ENCODE results near the gene DLGAP4.
A peak's percentile ranks its signal among the peaks of the same experiment; 100 is the strongest.
"Not testable (repeated sequence)": the region's sequence is repeated elsewhere in the genome, so short reads cannot be mapped to it uniquely, and the experiment has no call there.

The DLGAP4 gene

GRCh38 chr20:36543184-36544133 lies 237.3 kb downstream of the DLGAP4 start:
- peak; percentile 60 for DNase-seq

DNA sequence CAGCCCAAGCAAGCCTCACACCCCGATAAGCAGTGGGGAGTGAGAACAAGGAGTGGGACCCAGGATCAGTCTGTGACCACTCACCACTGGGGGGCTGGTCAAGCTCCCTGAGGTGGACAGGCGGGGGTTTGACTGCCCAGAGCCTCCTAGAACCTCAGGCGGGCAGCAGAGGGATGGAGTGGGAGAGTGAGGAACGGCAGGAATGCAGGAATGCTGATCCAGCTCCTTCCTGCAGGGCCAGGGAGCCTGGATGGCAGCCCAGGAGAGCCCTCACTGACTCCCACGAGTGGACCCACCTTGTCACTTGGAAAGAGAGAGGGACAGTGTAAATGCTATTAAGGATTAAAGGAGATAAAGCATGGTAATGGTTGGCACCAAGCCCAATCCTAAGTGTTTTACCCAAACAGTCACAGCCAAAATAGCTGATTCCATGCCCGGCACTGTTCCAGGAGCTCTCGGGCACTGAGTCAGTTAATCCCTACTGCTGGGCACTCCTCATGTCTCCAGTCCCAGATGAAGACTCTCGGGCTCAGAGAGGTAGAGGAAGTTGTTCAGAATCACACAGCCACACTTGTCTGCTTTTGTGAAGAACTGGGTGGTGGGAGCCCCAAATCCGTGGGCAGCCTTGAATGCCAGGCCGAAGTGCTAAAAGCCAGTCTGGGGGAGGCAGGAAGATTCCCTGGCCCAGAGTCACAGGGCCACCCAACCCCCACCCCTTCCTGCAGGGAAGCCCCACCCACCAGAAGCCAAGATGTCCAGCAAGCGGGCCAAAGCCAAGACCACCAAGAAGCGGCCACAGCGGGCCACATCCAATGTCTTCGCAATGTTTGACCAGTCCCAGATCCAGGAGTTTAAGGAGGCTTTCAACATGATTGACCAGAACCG lies 238.2 kb downstream of the DLGAP4 start:
- no peak for DNase-seq

DNA sequence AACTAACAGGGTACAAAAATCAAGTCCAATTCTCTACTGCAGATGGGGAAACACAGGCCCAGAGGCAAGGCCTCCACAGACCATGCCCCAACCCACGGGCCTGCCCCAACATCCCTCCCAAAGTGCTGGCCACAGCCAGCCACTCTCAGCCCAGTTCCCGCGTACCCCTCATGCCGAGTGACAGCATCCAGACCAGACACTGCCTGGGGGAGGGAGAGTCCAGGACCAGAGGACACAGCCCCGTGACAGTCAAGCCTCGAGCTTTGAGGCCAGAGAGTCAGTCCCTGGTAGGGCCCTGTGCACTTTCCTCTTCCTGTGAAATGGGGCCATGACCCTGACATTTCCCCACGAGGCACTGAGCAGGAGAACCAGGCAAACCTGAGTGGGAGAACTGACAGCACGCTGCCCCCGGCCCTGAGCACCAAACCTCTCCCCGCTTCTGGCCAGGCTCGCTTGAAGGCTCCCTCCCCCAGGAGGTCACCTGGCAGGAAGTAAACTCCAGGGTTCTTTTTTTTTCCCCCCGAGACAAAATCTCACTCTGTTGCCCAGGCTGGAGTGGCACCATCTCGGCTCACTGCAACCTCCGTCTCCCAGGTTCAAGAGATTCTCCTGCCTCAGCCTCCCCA lies 240.1 kb downstream of the DLGAP4 start:
- DNase-seq = no peak

GRCh38 chr20:36547186-36548005 lies 241.3 kb downstream of the DLGAP4 start:
- DNase-seq = no peak

- DNase-seq = no peak
Measured at GRCh38 chr20:36548006-36548315, 241.8 kb downstream of the DLGAP4 start.

DNA sequence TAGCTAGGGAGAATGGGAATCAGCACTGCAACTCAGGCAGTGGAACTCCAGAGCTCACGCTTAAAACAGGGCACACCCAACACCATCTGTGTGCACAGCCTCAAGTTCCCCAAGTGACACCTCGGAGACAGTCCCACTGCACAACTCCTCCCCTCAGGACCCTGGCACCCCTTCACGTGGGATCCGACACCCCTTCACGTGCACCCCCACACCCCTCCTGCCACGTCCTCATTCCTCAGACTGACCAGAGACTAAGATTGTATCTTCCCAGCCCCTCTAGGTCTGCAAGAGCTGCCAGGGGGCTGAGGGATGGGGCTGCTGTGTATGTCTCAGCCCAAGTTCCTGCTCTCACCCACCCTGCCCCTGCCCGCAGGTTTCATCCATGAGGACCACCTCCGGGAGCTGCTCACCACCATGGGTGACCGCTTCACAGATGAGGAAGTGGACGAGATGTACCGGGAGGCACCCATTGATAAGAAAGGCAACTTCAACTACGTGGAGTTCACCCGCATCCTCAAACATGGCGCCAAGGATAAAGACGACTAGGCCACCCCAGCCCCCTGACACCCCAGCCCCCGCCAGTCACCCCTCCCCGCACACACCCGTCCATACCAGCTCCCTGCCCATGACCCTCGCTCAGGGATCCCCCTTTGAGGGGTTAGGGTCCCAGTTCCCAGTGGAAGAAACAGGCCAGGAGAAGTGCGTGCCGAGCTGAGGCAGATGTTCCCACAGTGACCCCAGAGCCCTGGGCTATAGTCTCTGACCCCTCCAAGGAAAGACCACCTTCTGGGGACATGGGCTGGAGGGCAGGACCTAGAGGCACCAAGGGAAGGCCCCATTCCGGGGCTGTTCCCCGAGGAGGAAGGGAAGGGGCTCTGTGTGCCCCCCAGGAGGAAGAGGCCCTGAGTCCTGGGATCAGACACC lies 242.8 kb downstream of the DLGAP4 start:
- DNase-seq = no peak

- DNase-seq = no peak
Measured at GRCh38 chr20:36549628-36549941, 243.4 kb downstream of the DLGAP4 start.

GRCh38 chr20:36549942-36550789 lies 244.0 kb downstream of the DLGAP4 start:
- no peak for DNase-seq

DNA sequence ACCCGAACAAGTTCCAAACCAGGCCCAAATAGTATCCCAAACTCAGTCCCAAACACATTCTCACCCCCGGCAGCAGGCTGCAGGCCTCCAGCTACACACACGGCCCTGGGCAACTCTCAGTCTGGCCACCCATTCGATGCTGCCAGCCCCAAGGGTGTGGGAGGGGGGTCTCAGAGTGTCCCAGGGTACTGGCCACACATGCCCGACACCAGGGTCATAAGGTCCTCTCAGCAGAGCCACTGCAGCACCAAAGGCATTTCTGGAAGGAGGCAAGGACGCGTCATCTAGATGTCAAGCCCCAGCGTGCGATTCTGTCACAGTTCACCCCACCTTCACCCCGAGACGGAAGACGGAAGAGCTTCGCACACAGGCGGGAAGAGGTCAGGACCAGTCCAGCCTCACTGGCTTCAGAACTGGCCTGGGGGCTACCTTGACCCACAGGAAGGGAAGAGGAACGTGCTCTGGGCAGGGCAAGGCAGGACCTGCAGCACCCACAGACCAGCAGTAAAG lies 244.7 kb downstream of the DLGAP4 start:
- DNase-seq = no peak

DNA sequence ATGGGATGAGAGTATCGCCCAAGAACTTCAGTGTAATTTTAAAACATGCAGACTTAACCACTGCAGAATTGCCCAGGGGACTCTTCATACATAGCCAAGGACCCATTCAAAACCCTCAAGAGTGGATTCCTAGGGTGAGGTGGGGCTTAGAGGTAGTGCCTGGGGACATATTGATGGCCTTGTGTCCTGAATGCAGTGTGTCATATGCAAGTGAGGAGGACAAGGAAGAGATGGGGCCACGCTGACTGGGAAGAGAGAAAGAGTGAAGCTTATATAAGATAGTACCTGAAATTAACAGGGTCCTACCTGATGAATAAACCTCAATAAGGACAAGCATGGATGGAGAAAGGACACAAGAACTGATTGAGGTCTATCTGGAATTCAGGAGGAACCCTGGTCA lies 249.1 kb downstream of the DLGAP4 start:
- no peak for DNase-seq

DNA sequence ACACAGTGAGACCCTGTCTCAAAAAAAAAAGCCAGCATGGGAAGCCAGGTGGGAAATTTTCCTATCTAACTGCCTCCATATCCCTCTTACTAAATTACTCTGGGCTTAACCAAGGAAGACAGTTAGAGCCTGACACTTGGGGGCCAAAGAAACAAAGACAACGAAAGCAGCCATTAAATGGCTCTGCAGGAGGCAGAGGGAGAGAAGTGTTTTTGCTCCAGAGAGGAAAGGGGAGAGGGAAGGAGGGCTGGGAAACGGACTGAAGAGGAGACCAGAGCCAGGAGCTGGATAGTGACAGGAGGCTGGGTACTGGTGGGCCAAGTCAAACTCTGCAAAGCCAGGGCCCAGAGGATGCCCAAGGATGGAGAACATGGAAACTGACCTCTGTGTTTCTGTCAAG lies 256.6 kb downstream of the DLGAP4 start:
- DNase-seq = no peak

- DNase-seq = no peak
Measured at GRCh38 chr20:36563374-36563773, 257.2 kb downstream of the DLGAP4 start.

DNA sequence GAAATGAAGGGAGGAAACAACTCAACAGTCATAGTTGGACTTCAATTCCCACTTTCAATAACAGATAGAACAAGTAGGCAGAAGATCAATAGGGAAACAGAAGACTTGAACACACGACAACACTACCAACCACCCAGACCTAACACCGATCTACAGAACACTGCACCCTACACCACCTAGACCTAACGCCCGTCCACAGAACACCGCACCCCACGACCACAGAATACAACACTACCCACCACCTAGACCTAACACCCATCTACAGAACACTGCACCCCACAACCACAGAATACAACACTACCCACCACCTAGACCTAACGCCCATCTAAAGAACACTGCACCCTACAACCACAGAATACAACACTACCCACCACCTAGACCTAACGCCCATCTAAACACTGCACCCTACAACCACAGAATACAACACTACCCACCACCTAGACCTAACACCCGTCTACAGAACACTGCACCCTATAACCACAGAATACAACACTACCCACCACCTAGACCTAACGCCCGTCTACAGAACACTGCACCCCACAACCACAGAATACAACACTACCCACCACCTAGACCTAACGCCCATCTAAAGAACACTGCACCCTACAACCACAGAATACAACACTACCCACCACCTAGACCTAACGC lies 258.1 kb downstream of the DLGAP4 start:
- DNase-seq = not testable (repeated sequence)

- DNase-seq = not testable (repeated sequence)
Measured at GRCh38 chr20:36564726-36565121, 258.6 kb downstream of the DLGAP4 start.

GRCh38 chr20:36565520-36565919 lies 259.4 kb downstream of the DLGAP4 start:
- DNase-seq = no peak

GRCh38 chr20:36569847-36570429 lies 263.8 kb downstream of the DLGAP4 start:
- no peak for DNase-seq

DNA sequence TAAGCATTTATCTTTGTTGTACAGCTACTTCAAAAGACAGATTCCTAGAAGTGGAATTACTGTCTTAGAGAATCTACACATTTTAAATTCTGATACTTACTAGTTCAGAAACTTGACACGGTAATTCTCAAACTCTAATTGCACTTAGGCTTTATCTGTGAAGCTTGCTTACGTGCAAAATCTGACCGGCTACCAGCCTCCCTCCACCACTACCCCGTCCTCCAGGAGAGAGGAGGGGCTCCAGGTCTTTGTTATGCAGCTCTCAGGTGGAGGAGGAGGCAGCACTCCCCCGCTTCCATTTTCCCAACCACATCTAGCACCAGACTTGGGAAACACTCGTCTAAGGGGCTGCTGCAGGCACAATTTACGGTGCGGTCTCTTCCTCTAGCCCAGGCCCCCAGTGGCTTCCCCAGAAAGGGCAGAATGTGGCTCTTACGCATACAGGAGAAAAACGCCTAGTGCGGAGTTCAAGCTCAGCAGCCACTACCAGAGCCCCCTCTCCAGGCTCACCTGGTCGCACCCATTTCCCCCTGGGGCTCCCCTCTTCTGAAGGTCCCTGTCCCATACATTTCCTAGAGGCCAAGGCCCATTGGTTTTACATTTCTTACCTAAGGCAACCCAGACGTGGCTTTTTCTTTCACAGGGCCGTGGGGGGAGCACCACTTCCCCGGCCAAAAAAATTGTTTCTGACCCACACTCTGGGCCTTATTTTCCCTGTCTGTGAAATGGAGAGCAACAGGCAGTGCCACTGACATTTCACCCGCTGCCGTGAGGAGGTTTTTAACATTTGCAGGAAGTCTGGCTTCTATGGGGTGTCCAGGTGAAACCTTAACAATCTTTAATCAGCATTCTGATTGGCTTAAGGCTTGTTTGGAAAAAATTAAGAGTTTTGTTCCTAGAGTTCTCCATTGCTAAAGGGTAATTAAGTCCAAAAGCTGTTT lies 265.7 kb downstream of the DLGAP4 start:
- DNase-seq = no peak

DNA sequence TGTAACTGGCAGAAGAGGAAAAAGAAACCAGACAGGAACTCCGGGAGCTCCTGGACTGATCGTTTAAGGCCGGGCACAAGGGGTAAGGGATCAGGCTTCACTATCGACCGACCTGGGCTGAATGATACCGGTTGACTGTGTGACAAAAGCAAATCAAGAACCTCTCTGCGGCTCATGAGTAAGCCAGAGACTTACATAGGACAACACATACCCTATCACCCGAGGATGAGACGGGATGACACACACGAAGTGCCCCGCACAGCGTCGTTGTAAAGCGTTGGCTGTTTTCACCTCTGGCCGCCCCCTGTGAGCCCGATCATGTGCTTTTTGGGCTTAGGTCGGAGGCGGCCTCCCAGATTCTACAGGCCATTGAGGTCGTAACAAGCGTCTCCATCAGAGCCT lies 266.6 kb downstream of the DLGAP4 start:
- no peak for DNase-seq
